Hindlimb muscle (tissue), 1 donor: Measurements from ENCODE around the gene INPP5D. TPM values are rescaled to one million over a fixed set of nuclear protein-coding genes. Genes with fewer than 3 reads are reported as not detected.

Source experiments
- DNase-seq: peaks from one replicate; pipeline ENCODE4 v3.0.0-alpha.2; 2013
- polyA plus RNA-seq: library from polyadenylated mRNA; unstranded; fragments of 120-200 nt; gene quantifications from one replicate; pipeline ENCODE4 v1.2.1, GENCODE V29; 2013; ENCODE audit not compliant: insufficient read length

The INPP5D gene
- polyA plus RNA-seq, 1 donor = 8.9 TPM

DNA sequence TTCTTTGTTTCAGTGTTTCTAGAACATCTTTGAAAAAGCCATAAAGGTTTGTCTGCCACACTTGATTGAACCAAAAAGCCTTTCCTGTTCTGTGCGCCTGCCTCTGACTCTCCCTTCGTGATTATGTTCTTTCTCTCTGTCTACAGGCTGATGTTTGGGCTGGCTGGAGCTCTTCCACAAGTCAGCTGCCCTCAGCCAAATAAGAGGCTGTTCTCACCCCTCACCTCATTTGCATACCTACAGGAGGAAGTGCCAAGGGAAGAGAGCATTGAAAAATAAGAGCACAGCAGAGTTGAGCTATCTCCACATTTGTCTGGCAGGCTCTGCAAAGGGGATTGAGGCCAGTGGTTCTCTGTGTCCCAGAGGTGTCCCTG, 15.8 kb downstream of the INPP5D start:
- DNase-seq = no peak

DNA sequence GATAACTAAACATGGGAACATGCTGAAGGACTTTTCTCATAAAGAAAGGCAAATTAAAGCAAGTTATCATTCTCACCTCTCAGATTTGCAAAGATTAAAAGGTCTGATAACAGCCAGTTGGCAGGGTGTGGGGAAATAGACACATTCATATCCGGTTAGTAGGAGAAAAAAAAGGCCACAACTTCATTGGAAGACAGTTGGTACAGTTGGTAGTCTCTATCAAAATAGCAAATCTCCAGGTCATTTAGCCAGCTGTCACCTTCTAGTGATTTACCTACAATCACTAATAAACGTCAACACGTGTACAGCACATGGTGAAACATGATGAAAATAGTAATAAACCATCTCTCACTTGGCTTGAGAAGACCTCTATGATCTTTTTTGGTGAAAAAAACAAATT, 16.6 kb downstream of the INPP5D start:
- DNase-seq = no peak

DNA sequence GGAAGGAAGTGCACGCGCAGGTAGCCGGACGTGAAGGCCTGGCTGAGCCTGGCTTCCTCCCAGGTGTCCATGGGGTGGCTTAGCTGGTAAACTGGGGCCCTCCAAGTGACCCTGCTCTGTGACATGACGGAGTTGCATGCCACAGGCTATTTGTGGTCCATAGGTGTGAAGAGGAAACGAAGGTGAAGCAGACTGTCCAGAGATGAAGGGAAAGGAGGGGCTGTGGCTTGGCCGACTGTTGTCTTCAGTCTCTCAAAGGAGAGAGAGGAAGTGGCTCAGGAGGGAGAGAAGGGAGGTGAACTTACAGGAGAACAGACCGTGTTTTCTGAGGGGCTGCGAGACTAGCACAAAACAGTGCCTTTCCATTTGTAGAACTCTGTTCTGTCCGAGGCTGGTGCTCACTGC, 19.3 kb downstream of the INPP5D start:
- no peak for DNase-seq

DNA sequence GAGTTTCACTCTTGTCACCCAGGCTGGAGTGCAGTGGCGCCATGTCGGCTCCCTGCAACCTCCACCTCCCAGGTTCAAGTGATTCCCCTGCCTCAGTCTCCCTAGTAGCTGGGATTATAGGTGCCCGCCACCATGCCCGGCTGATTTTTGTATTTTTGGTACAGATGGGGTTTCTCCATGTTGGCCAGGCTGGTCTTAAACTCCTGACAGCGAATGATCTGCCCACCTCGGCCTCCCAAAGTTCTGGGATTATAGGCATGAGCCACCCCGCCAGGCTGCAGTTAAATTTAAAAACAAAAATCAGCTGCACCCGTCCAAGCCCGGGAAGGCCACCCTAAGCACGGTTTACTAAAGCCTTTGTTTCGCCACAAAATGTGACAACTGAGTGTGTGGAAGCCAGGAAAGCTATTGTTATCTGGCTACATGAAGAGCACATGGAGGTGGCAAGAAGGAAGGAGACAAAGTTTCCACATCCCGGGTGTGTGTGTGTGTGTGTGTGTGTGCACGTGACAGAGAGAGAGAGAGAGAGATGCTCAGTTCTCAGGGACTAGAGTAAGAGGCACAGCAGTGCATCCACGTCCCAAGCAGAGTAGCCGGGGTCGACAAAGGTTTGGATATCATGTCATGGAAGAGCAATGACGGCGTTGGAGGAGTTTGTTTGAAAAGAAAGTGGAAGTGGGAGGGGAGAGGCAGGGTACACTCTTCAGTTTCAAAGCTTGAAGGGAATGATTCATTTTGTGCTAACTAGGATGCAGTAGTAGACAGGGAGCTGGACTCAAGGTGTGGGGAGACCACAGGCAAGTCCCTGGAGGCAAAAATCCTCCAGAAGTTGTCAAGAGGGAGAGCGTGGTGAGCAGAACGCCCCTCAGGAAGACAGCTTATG, 20.1 kb downstream of the INPP5D start:
- DNase-seq = no peak

DNA sequence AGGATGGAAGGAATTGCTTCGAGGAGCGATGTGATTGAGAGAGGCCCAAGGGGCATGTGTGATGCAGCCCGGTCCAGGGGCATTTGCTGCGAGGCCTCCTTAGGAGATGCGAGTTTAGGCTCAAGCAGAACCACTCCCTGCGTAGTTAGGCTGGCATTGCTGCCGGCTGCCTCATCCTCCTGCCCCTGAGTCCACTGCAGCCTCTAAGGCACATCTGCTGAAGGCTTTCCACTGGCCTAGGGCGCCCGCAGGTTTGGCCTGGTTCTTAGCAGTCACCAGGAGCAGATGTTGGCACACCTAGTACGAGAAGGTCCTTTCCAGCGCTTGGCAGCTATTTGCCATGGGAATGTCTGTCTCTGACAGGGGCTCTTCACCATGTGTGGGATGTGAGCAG, 20.7 kb downstream of the INPP5D start:
- DNase-seq = no peak

DNA sequence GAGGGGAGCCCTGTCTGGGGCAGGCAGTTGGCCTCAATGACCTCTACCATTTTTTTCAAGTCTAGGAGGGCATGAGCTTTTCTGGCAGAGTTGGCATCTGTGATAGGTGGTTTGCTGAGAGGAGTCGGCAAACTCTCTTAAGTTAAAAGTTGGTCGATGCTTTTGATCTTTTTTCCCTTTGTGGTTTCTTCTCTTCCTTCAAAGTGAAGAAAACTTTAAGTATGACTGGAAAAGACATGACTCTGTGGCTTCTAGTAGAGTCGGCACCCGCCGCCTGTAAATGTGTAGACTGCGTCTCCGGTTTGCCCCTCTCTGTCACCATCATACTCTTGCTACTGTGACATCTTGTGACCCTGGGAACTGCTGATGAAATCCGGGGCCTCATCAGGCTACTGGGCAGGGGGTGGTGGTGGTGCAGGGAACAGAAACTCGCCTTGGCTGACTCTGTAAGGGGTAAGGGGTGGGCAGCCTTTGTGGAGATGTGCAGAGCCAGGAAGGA, 21.1 kb downstream of the INPP5D start:
- no peak for DNase-seq

DNA sequence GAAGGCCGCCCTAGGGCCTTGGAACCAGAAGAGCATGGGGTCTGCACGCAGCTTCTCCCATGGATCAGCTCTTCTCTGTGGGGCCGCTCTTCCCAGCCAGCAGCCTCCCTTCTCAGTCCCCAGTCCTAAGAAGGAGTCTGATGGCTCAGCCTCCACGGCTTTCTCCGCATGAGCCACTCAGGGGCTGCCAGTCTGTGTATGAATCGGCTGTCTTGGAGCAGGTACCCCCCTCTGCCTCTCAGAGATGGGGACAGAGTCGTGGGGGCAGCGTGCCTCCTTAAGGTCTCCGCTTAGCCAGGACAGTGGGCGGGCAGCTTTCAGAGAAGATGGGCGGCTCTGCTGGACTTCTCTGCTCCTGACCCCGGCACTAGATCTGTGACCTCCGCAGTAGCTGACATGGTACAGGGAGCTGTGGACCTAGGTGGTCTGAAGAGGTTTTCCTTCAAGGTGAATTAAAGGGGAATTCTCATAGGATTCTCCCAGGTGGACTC, 21.6 kb downstream of the INPP5D start:
- DNase-seq = no peak

DNA sequence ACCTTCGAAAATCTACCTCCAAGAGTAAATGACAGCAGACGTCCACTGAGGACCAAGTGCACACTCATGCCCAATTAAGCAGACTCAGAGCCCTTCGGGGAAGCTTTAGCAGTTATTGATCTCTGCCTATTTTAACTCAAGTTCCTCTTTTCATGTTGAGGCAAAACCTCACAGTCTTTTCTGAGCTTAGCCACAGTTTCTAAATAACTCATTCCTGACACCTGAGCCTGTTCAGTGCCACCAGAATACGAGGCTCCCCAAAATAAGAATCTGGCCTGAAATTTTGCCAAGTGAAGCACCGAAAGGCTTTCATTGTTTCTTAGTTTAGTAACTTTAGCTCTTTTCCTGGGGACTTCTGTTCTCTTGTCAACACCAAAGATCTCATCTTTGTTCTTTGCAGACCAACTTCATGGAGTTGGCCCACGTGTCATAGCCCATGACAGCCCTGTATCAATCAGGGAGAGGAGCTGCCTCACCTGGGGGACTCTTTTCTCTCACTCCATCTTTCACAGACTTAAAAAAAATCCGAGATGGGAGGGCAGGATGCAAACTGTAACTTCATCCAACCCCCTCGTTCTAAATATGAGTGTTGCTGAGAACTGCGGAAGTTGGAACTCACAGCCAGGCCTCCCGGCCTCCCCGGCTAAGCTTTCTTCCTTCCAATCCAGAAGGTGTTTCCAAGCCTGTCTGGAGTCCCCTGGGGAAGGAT, 22.2 kb downstream of the INPP5D start:
- DNase-seq = no peak

DNA sequence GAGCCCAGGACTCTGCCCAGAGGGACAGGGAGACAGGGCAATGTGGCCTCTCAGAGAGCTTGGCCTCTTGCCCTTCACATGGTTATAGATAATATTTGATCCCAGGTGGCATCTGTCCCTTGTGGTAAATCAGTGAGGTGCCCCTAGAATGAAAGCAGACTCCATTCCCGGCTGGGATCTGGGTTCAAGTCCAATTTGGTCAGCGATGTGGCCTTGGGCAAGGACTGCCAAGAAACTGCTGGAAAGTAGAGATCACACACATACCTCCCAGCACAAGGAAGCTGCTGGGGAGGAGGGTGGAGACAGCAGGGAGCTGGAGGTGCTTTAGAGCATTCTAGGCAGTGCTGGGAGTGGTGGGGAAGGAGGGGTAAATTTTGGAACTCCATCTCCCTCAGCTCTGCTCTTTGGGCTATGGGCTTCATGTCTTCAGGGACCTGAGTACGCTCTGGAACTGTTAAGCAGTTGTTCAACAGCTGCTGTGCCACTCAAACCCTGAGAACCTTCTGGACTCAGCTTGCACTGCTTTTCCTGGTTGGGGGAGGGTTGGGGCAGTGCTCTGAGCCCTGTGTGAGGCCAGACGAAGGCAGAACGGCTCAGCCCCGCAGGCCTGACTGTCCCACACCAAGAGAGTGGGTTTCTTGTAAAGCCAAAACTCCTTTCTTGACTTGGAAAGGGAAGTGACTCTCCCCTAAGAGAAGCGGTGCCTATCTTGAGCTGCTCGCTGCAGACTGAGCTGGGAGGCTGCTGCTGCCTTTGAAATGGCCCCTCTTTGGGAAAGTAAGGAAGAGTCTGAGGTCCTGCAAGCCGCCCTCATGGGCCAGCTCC, 23.0 kb downstream of the INPP5D start:
- DNase-seq = no peak

DNA sequence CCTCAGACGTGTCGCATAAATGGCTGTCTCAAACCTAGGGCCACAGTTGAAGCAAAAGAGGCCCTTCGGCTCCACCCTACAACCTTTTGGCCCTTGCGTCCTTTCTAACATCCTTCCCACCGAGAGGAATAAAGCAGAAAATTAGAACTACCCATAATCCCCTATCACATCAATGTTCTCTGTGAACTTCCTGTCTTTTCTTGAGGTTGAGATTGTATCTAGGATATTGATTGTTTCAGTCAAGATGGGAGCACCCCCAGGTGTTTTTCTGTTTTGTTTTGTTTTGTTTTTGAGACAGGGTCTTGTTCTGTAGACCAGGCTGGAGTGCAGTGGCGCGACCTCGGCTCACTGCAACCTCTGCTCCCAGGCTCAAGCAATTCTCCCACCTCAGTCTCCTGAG, 23.6 kb downstream of the INPP5D start:
- no peak for DNase-seq

DNA sequence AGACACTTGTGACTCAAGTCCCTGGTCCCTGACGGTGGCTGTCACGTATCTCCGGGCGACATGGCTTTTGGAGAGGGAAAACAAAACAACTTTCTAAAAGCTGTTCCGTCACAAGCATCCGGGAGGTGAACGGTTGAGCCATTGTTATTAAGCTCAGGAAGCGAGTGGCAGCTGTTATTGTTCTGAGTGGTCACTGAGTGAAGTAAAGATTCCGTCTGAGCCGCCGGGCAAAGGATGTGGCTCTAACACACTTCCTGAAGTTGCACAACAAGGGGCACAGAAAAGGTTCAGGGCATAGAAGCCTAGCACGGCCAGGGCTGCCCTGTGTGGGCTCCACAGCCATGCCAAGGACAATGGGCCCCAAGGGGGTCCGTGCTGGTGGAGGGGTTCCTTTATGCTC, 24.3 kb downstream of the INPP5D start:
- peak; percentile 42 for DNase-seq

DNA sequence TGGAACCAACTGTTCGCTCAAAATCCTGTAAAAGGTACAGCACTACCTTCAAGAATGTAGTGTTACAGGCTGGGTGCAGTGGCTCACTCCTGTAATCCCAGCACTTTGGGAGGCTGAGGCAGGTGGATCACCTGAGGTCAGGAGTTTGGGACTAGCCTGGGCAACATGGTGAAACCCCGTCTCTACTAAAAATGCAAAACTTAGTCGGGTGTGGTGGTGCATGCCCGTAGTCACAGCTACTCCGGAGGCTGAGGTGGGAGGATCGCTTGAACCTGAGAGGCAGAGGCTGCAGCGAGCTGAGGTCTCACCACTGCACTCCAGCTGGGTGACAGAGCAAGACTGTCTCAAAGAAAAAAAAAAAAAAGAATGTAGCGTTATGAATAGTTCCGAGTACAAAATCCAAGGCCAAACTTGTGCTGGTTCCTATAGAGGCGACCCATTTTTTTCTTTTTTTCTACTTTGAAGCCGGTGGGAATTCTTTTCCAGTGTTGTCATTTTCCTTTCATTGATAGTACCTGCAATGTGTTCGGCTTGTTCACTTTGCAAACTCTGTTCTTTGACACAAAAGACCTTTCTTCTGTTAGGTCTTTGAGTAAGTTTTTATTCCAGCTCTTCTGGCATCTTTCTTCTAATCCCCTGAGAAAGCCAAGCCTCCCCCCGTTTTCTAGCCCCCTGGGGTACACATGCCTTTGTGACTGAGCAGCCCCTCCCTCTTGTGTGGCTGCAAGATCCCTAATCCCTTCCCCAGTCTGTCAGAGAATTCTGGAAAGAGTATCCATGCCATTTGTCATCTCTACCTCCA, 25.1 kb downstream of the INPP5D start:
- no peak for DNase-seq

DNA sequence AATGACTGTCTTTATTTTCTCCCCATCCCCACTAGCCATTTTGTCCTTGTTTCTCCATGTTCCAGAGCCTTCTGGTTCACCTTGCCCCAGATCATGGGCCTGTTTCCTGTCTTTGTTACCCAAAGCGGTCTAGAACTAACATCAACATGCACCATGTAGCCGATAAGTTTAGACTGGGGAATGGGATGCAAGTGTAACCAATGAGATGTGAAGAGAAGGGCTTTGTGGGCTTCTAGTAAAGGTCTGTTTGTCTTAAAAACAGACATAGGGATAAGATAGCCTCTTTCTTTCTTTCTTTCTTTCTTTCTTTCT, 25.7 kb downstream of the INPP5D start:
- no peak for DNase-seq

DNA sequence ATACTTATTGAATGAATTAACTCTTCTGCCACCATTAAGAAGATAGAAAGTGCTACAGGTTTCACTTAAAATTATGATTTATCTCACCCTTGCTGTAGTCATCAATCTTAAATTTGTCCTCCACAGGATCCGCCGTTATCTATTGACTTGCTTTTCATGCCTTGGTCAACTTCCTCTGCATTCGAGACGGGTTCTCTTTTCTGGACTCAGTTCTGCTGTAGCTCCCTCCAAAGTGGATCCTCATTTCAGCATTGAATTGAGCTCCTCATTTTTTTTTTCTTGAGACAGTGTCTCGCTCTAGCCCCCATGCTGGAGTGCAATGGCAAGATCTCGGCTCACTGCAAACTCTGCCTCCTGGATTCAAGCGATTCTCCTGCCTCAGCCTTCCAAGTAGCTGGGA, 27.6 kb downstream of the INPP5D start:
- no peak for DNase-seq

DNA sequence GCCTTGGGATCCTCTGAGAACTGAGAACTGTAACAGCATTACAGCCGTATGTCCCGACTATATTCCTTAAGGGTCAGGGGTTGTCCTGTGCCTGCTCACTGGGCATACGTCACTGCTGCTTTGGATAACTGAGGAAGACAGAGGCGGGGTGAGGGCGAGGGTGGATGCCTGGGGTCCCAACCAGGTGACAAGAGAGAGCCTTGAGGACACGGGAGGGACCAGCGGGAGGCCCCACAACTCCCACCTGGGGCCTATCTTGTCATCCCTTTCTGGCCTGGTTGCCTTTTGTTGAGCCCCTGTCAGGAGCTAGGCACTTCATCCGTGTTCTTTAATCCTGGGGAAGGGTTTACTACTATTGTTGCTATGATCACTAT, 28.8 kb downstream of the INPP5D start:
- no peak for DNase-seq

DNA sequence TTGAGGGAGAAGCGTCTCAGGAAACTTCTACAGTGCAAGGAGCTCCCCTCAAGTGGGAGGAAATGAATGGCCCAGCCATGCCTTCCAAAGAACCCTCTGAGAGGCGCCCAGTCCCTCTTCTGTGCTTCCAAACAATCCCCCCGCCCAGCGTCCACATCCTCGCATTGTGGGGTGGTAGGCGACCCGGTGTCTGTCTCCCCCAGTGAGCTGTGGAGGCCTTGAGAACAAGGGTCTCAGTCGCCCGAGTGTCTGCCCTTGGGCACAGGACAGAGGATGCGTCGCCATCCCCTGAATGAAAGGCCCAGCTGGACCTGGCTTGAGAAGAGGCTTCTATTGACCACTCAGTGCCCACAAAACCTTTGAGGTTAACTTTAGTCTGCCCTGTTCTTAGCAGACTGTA, 29.7 kb downstream of the INPP5D start:
- DNase-seq = no peak

DNA sequence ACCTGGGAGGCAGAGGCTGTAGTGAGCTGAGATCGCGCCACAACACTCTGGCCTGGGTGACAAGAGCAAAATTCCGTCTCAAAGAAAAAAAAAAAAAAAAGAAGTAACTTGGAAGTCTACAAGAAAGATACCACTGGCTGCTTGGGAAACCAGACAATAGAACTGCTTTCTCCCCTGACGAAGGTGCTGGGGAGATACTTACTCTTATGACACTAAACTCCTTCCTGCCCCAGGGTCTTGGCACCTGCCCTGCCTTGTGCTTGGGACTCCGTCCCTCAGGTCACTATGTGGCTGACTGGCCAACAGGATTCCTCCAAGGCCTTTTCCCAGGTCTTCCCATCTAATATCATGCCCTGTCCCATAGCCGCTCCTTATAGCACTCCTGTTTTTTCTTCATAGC, 30.7 kb downstream of the INPP5D start:
- no peak for DNase-seq

DNA sequence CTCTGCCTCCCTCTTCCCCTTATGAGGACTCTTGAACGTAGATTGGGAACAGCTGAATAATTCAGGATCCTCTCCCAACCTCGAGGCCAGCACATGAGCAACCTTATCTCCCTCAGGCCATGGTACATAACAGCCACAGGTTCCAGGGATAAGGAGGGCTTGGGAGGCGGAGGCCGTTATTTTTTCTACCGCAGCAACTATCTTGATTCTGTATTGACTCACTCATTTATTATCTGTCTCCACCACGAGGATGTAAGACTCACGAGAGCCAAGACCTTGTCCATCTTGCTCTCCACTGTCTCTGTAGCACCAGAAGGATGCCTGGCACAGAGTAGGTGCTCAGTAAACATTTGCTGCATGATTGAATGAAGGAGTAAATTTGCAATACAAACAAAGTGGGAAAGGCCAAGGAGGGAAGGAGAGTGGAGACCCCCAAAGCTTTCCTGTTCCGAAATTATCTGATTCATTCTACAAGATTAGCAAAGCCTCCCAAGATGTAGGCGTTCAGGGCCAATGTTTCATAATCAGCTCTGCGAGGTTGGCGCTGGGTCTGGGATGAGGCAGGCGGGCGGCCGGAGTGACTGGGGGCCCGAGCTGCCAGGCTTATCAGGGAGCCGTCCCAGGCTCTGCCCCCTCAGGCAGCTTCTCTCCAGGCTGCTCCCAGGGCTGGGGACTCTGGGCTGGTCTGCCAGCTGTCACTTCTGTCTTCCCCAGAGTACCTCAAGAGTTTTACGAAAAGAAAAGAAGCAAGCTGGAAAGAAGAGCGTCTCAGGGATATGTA, 31.6 kb downstream of the INPP5D start:
- no peak for DNase-seq

DNA sequence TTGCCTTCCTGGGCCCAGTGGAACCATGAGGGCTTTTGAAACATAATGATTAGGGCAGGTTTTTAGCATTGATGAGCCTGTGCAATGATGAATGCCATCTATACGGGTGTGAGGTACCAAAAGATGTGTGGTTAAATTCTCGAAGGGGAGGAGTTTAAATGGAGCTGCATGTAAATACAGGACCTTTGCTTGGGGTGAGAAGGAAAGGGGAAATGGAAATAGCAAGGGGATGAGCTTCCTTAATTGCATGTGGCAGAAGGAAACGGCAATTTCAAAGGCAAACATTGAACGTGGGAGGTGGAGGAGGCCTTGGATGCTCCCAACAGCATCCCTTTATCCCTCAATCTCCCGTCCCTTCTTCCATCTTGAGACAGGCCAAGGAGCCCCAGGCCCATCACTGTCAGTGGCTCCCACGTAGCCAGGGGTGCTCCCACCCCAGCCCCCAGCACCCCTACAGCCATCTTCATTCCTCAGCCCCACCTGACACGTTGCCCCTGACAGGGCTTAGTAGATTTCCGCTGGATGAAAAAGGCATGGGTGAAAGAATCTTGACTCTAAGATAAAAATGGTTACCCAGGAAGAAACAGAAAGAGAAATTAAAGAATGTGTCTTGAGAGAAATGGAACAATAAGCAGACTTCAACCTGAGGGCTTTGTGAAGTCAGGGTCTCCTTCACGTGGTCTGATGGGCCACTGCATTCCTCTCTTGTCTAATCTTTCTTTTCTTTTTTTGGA, 32.5 kb downstream of the INPP5D start:
- DNase-seq = no peak

DNA sequence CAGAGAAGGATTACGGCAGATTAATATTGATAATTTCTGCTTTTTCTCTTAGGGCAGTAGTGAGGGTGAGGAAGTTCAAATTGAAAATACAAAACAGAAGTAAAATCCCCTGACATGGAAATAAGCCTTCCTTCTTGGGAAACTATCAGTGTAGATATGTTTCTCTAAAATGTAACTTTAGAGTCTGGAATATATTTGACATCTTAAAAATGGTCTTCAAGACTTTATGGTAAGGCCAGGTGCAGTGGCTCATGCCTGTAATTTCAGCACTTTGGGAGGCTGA, 33.0 kb downstream of the INPP5D start:
- DNase-seq = no peak

DNA sequence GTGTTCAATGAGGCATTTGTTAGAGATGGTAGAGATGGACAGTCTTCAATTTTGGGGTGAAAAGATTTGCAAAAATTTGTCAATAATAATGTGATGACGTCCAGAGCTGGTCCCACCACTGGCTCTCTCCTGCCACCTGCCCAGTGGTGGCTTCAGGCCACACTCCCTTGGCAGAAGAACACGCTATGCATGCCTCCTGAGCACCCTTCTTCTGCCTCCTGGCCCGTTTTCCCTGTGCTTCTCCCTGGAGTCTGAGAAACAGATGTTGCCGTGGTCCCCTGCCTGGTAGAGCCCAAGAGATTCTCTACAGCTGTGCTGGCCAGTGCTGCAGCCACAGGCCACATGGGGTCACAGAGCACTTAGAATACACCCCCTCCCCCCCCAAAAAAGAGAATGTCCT, 33.6 kb downstream of the INPP5D start:
- DNase-seq = no peak
